Mesothelial cell of epicardium (in vitro differentiated cells): ENCODE results near the gene TMC3. TPM values are rescaled to one million over a fixed set of nuclear protein-coding genes. Genes with fewer than 3 reads are reported as not detected.

Experiments
- DNase-seq, 2 experiments: peaks; one replicate each; pipeline ENCODE4 v3.0.0; 2021; ENCODE audit warnings: low spot score in 2 of 2; ENCODE audit not compliant: unreplicated experiment in 2 of 2
- H3K27ac Mint-ChIP-seq: 2 replicates; pipeline ENCODE4 v1.8.0; 2021; ENCODE audit warnings: mixed read lengths
- H3K27me3 Mint-ChIP-seq: 2 replicates; pipeline ENCODE4 v1.8.0; 2021; ENCODE audit warnings: low read depth, mixed read lengths
- H3K36me3 Mint-ChIP-seq: 2 replicates; pipeline ENCODE4 v1.8.0; 2021; ENCODE audit warnings: mixed read lengths
- H3K4me1 Mint-ChIP-seq: 2 replicates; pipeline ENCODE4 v1.8.0; 2021; ENCODE audit warnings: mixed read lengths
- H3K4me3 Mint-ChIP-seq: 2 replicates; pipeline ENCODE4 v1.8.0; 2021; ENCODE audit warnings: mild to moderate bottlenecking, moderate library complexity, mixed read lengths
- H3K9me3 Mint-ChIP-seq: 2 replicates; pipeline ENCODE4 v1.8.0; 2021; ENCODE audit warnings: mixed read lengths
- CTCF ChIP-seq: fragments of 200-600 bp; sonication (generic); IDR thresholded peaks from one replicate; pipeline ENCODE4 v1.5.0; 2021; ENCODE audit warnings: antibody characterized with exemption; ENCODE audit not compliant: unreplicated experiment
- total RNA-seq: library from RNA; stranded (reverse); gene quantifications from 3 replicates; pipeline ENCODE4 v1.2.1, GENCODE V29; 2021

TMC3 gene
- total RNA-seq, 1 donor from 2014 or later = 0.04 TPM

- H3K4me1 Mint-ChIP-seq = peaks cover 46% of the 10 kb centered on the region
- no peak for TF ChIP-seq CTCF
- no peaks in the 10 kb centered on the region for H3K9me3 Mint-ChIP-seq
- H3K27ac Mint-ChIP-seq = peak overlapping the region; percentile 80
- H3K4me3 Mint-ChIP-seq = no peak overlapping the region
- no peaks in the 10 kb centered on the region for H3K36me3 Mint-ChIP-seq
- H3K27me3 Mint-ChIP-seq = peaks cover 2% of the 10 kb centered on the region
- DNase-seq = no peak
Measured at GRCh38 chr15:81337713-81338157, 36.3 kb downstream of the TMC3 start.

- no peak overlapping the region for H3K4me3 Mint-ChIP-seq
- no peaks in the 10 kb centered on the region for H3K27me3 Mint-ChIP-seq
- H3K27ac Mint-ChIP-seq = no peak overlapping the region
- no peaks in the 10 kb centered on the region for H3K9me3 Mint-ChIP-seq
- no peak for TF ChIP-seq CTCF
- peaks cover 46% of the 10 kb centered on the region for H3K4me1 Mint-ChIP-seq
- no peak for DNase-seq
- H3K36me3 Mint-ChIP-seq = no peaks in the 10 kb centered on the region
Measured at GRCh38 chr15:81337241-81337640, 36.8 kb downstream of the TMC3 start.

GRCh38 chr15:81336568-81336967, 37.4 kb downstream of the TMC3 start:
- DNase-seq = no peak

GRCh38 chr15:81335631-81336030, 38.4 kb downstream of the TMC3 start:
- no peak overlapping the region for H3K4me3 Mint-ChIP-seq
- no peaks in the 10 kb centered on the region for H3K36me3 Mint-ChIP-seq
- TF ChIP-seq CTCF = no peak
- H3K4me1 Mint-ChIP-seq = peaks cover 60% of the 10 kb centered on the region
- H3K27ac Mint-ChIP-seq = peak overlapping the region; percentile 10
- no peaks in the 10 kb centered on the region for H3K9me3 Mint-ChIP-seq
- DNase-seq = no peak
- no peaks in the 10 kb centered on the region for H3K27me3 Mint-ChIP-seq

More at GRCh38 chr15:81336568-81336967, 37.4 kb downstream of the TMC3 start:
- H3K4me1 Mint-ChIP-seq = peaks cover 51% of the 10 kb centered on the region
- H3K27ac Mint-ChIP-seq = no peak overlapping the region
- no peaks in the 10 kb centered on the region for H3K36me3 Mint-ChIP-seq
- no peak overlapping the region for H3K4me3 Mint-ChIP-seq
- H3K9me3 Mint-ChIP-seq = no peaks in the 10 kb centered on the region
- no peaks in the 10 kb centered on the region for H3K27me3 Mint-ChIP-seq
- TF ChIP-seq CTCF = no peak

- no peaks in the 10 kb centered on the region for H3K36me3 Mint-ChIP-seq
- H3K4me3 Mint-ChIP-seq = no peak overlapping the region
- no peaks in the 10 kb centered on the region for H3K9me3 Mint-ChIP-seq
- no peak for TF ChIP-seq CTCF
- H3K27me3 Mint-ChIP-seq = no peaks in the 10 kb centered on the region
- DNase-seq = no peak
- H3K4me1 Mint-ChIP-seq = peaks cover 64% of the 10 kb centered on the region
- peak overlapping the region; percentile 56 for H3K27ac Mint-ChIP-seq
Measured at GRCh38 chr15:81334768-81335435, 39.1 kb downstream of the TMC3 start.
